Measurements from ENCODE around the gene EFEMP2.

Gene EFEMP2

DNA sequence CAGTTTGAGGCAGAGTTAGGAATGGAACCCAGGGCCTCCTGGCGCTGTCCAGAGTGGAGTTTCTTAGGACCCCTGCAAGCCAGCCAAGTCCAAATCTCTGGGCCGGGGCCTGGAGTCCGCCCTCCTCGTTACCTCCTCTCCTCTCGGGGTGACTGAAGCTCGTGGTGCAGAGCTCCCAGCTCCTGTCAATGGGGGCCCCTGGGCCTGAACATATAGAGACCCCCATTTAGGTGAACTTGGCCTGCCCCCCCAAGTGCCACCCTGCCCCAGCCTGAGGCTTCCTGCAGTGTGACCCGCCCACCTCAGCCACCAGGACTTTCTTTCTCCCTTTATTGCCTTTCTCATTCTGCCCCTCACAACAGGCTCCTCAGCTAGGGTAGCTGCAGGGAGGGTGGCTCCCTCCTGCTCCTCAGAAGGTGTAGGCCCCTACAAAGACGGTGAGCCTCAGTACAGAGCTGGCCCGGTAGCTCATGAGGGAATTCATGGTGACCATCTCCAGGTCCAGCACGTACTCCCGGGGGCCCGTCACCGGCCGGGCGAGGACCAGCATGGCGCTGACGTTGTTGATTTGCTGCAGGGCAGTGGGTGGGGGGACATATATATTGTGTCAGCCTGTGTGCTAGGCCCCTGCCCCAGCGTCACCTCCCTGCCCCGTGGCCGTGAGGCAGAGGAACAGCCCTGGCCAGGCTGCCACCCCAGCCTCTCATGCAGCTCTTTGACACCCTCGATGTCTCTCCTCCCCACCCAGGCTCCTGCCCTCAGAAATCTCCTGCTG is 5.9 kb downstream of the EFEMP2 start:
- DNase-seq (ENCODE audit: low read depth in 2 of 2), result no peak

DNA sequence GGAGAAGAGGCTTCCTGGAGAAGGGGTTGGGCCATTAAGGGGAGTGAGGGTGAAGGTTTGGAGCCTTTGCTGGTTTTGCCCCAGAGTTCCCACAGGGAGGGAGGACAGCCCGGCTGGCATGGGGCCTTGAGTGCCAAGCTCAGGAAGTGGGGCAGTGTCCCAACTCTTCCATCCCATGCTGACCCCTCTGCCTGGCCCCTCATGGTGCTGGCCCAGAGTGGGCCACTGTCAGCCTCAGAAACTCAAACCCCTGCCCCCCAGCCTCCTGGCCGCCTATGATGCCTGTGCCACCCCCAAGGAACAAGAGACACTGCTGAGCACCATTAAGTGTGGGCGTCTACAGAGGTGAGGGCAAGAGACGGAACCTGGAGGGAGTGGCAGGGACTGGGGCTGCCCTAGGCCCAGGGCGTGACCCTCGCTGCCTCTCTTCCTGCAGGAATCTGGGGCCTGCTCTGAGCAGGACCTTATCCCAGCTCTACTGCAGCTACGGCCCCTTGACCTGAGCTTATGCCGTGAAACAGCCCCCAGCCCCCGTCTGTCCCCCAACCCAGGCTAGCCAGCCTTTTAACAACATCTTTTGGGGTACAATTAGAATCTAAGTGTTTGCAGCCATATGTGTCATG is 6.9 kb downstream of the EFEMP2 start:
- no peak for DNase-seq (ENCODE audit: low read depth in 2 of 2)

DNA sequence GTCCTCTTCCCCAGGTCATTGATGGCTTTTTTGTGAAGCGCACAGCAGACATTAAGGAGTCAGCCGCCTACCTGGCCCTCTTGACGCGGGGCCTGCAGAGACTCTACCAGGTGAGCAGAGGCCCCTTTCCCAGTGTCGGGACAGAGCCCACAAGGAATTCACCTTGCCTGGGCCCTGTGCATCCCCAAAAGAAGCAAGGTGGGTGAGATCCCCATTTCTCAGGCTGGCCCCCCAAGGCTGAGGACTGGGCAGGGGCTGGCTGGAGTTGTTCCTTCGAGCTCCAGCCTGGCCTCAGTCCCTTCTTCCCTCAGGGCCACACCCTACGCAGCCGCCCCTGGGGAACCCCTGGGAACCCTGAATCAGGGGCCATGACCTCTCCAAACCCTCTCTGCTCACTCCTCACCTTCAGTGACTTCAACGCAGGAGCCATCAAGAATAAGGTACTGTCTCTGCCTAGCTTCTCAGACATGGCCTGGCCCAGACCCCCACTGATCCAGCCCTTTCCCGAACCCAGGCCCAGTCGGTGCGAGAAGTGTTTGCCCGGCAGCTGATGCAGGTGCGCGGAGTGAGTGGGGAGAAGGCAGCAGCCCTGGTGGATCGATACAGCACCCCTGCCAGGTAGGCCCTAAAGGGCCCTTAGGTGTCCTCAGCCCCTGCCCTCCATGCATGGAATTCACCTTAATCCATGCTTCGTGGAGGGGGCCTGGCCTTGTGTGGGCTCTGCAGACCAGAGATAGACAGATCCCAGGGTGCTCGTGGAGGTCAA is 7.7 kb downstream of the EFEMP2 start:
- DNase-seq (ENCODE audit: low read depth in 2 of 2), result no peak

DNA sequence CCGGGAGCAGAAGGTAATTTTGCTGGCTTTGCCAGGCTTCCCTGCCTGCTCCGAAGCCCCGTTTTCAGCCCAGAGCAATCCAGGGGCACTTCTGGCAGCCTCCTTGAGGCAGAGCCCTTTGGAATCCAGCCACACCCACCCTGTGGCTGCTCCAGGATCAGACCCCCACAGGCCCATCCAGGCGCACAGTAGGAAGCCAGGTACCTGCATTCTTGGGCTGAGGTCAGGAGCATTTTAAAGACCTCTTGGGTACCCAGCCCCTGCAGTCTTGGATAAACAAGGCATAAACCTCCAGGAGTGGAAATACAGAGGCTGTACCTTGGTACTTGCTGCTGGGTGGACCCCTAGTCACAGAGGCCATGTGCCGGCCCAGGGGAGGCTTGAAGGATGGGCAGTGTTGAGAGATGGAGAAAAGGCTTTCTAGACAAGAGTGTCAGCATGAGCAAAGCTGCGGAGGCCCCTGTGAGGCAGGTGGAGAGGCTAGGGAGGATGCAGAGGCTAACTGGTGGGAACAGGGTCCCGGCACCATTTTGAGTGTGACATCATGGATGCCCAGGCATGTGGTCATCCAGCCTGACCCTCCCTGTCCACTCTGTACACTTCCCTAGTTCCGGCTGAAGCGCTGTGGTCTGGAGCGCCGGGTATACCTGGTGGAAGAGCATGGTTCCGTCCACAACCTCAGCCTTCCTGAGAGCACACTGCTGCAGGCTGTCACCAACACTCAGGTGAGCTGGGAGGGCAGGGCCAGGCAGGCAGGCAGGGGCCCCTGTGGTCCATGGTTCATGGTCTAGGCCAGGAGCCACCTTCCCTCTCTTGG is 8.5 kb downstream of the EFEMP2 start:
- no peak for DNase-seq (ENCODE audit: low read depth in 2 of 2)

DNA sequence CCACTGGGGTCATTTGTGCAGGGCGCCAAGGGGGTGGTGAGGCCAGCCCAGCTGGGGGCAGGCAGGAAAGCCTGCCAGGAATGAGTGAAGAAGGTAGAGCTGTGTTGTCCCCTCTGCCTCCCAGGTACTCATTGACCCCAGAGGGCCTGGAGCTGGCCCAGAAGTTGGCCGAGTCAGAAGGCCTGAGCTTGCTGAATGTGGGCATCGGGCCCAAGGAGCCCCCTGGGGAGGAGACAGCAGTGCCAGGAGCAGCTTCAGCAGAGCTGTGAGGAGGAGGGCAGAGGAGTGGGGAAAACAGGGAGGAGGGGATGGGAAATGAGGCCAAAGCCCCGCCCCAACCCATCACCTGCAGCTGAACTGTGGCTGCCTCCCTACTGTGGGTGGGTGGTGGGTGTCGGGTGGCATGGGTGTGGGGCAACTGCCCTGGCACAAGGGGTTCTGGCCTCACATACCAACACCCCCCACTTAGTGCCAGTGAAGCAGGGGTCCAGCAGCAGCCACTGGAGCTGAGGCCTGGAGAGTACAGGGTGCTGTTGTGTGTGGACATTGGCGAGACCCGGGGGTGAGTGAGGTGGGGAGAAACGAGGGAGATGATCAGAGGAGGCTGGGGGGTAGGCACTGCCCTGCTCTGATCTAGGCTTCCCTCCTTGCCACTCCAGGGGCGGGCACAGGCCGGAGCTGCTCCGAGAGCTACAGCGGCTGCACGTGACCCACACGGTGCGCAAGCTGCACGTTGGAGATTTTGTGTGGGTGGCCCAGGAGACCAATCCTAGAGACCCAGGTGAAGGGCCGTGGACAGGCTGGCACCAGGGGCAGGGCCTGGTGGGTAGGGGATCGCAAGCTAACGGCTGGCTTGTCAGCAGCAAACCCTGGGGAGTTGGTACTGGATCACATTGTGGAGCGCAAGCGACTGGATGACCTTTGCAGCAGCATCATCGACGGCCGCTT is 9.4 kb downstream of the EFEMP2 start:
- no peak for DNase-seq (ENCODE audit: low read depth in 2 of 2)

DNA sequence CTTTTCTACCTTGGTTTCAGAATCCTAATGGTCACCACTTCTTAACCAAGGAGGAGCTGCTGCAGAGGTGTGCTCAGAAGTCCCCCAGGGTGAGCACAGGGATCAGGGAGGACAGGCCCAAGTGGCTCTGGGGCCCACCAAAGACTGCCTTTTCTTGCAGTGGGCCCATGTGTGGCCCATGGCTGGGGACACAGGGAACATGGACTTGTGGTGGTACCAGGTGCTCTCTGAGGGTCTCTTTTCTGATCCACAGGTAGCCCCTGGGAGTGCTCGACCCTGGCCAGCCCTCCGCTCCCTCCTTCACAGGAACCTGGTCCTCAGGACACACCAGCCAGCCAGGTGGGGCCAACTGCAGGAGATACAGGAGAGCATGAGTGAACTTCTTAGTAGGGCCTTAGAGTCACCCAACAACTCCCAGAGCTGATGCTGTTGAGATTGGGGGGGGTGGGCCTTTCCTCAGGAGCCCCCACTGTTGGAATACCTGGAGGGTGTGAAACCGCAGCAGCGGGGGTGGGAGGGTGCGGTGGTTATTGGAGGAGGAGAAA is 10.3 kb downstream of the EFEMP2 start:
- no peak for DNase-seq (ENCODE audit: low read depth in 2 of 2)

DNA sequence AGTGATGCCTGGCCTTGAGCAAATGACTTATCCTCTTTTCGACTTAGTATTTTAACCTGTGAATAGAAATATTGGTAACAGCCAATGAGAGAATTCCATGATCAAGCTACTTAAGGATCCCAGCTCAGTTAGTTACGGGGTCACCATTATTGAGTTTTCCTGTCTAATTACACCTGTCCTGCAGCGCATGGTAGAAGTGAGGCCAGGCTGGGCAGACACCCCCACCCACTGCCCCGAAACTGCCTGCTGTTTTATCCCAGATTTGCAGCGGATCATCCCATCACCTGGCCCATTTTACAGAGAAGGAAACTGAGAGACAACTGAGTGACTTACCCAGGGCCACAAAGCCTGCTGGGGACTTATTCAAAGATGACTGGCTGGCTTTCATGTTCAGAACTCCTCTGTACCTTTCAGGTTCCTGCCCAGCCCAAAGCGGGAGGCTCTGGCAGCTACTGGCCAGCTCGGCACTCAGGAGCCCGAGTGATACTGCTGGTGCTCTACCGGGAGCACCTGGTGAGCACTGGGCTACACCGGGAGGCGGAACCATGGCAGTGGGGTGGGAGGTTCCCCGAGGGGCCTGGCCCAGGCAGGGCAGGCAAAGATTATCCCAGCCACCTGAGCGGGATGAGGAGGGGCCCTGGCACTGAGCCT is 10.9 kb downstream of the EFEMP2 start:
- no peak for DNase-seq (ENCODE audit: low read depth in 2 of 2)

DNA sequence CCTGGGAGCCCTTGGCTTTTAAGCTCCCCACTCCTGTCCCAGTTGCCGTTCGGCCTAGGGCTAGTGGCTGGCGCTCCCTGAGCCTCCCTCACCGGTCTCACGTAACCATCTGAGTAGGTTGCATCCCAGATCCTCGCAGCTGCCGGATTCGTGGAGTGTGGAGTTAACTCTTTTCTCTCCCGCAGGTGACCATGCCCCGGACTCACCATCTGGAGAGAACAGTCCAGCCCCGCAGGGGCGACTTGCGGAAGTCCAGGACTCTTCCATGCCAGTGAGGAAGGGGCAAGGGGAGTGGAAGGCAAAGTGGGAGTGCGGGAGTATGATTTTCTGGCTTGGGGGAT is 11.5 kb downstream of the EFEMP2 start:
- DNase-seq (ENCODE audit: low read depth in 2 of 2), result no peak

DNA sequence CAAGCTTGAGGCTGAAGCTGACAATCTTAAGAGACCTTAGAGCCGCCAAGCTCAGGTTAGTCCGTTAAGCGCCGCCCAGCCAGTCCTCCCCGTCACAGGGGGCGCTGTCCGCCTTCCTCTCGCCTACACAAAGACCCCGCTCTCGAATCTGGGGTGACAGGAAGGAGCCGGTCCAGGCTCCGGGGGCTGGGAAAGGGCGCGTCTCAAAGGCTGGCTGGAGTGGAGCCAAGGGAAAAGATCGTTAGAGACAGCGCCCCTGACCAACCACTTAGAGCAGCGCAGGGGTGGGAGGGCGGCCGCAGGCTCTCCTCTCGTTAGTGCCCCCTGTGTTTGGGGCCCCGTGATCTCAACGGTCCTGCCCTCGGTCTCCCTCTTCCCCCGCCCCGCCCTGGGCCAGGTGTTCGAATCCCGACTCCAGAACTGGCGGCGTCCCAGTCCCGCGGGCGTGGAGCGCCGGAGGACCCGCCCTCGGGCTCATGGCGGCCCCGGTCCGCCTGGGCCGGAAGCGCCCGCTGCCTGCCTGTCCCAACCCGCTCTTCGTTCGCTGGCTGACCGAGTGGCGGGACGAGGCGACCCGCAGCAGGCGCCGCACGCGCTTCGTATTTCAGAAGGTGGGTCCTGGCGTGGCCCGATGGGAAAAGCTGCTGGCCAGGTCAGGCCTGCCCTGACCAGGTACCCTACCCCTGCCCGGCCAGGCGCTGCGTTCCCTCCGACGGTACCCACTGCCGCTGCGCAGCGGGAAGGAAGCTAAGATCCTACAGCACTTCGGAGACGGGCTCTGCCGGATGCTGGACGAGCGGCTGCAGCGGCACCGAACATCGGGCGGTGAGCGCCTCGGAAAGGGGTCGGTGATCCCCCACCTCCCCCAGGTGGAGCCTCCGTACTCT is 12.1 kb downstream of the EFEMP2 start, which contains the start of gene MUS81:
TSS of gene MUS81 (plus strand) at position 156 of the 887 bp plus-strand sequence. CDS start at position 477, 321 bp downstream.
- peak; percentile 94 to 97 for DNase-seq (ENCODE audit: low read depth in 2 of 2)

DNA sequence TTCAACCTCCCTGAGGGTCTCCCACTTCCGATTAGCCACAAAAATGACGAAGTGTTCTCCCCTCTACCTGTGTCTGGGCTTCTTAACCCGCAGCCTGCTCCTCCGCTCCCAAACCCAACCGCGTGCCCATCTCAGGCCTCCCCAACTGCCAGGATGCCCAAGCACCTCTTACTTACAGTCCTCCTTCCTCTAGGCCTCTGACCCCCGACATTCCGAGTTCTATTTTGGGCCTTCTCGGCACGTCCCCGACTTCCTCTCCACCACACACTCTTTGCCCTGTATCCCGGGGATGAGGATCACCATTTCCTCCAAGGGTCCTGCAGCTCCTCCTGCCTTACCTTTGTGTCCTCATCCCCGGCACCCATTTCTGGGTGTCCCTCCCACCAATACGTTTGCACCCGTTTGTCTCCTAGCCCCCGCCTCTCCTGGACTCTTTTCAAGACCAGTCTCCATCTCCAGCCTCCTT is 12.8 kb downstream of the EFEMP2 start:
- no peak for DNase-seq (ENCODE audit: low read depth in 2 of 2)

DNA sequence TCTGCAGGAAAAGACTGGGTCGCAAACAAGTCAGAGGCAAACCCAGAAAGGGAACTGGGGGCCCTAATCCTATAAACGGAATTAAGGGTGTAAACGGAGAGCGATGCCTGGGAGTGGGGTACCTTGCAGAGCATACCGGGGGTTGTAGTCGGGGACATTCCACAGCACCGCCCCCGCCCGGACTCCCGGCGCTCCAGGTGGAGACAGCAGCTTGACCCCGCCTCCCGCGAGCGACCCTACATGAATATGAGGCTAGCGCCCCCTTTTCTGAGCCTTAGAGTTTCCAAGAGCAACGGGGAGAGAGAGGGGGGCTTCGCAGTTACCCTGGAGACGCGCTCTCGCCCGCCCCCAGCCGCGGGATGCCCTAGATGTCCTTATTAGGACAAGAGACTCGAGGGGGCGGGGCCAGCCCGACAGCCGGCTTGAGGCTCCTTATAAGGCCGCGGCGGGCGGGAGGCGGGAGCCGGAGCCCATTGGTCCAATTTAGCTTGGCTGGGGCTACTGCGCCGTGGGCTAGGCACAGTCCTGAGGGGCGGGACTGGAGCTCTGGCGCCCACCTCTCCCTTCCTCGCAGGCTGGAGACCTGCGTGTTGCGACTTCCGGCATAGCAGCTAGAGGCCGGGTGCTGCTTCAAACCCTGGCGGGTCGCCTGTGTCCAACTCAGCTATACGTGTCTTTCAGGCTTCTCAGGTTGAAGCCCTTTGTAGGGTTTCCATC is 13.3 kb downstream of the EFEMP2 start:
- peak; percentile 93 to 98 for DNase-seq (ENCODE audit: low read depth in 2 of 2)

DNA sequence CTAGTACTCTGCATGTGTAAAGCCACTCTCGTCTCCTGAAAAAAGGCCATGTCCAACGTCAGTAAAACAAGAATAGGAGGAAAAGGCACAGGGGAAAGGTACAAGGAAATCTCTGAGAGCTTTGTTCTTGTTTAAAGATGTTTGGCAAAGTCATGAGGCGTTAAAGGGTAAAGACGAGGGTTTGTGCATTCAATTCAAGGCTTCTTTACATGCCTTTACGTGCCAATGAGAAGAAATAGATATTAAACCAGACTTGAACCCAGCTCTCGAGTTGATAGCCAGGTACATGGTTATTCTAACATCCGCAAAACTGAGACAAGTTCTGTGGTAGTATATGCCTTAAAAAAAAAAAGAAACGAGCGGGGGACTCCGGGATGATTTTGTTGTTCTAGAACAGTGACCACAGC is 13.9 kb downstream of the EFEMP2 start:
- no peak for DNase-seq (ENCODE audit: low read depth in 2 of 2)

DNA sequence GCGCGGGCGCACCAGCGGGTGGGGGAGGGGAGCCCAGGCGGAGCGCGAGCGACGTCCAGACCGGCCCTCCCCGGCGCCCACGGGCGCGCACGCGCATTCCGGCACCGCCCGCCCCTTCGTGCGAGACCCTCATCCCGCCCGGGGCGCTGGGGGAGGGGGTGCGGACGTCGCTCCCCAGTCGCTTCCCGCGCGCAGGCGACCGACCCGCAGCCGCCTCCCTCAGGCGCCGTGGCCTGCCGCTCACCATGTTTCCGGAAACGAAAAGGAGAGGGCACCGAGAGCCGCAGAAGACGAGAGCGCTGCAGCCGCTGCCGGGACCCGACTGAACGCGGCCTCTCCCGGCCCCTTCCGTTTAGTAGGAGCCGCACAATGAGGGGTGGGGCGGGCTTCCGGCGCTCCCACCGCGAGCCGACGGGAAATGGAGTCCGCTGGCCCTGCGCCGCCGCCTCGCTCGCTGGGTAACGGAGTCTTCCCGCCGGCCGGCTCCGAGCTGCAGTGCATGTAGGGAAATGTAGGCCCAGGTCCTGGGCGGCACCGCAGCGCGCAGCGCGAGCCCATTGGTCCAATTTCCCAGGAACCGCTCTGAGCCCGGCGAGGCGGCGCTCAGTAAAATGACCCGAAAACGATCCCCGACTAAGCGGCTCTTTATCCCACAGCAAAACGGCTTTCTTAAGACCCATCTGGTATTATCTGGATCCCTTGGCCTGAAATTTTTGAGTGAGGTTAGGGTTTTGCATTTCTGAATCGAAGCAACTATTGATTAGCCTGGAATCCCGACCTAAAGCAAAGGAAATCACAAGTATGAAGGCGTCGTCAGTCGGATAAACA is 14.5 kb downstream of the EFEMP2 start, which contains the start of gene CFL1:
TSS of gene CFL1 (minus strand) at position 328 of the 828 bp plus-strand sequence. CDS start at position 247, 81 bp downstream.
- peak; percentile 91 to 94 for DNase-seq (ENCODE audit: low read depth in 2 of 2)

DNA sequence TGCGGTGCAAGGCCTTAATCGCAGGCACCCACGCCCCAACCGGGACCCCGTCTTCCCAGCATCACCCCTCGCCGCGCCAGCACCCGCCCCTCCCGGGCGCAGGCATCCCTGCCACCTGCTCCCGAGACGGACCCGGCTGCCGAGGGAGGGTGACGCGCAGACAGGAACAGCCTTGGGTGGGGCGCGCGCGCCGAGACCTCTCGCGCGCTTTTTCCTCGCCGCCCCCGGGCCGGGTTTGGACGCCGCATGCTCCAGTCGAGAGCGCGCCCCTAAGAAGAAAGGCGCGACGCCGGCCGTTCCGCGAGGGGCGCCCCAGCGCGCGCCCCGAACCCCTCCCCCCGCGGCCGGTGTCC is 15.1 kb downstream of the EFEMP2 start:
- DNase-seq (ENCODE audit: low read depth in 2 of 2), result peak; percentile 33 to 39

DNA sequence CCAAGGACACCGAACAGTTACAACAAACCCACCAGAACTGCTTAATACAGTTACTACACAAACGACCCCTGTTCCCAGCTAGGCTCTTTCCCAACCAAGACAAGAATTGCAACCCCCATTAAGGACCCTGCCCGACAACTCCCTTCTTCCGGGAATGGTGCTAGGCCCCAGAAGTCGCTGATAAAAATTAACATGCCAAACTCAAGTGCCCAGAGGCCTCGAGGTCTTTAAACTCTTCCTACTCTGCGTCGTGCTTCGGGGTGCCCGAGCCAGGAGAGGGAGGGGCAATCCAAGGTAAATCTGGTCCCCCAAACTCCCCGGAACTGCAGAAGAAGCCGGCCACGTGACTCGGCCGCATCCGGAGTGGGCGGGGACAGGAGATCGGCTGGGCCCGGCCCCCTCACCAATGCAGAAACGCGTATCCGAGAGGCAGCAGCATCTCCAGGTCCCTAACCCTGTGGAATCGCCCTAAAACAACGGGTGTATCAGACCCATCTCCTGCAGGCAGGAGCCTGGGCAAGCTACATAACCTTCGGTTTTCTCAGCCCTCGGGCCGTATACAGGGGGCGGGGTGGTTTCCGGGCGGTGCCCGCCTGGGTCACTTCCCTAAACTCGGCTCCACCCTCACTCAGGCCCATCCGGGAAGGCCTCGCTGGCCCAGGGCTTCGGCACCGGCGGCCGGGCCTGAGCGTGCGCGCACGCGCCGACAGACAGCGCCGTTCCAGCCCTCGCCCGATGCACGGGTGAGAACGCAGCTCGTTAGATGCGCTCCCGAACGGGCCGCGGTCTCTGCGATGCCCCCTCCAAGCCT is 15.7 kb downstream of the EFEMP2 start:
- peak; percentile 67 to 73 for DNase-seq (ENCODE audit: low read depth in 2 of 2)

DNA sequence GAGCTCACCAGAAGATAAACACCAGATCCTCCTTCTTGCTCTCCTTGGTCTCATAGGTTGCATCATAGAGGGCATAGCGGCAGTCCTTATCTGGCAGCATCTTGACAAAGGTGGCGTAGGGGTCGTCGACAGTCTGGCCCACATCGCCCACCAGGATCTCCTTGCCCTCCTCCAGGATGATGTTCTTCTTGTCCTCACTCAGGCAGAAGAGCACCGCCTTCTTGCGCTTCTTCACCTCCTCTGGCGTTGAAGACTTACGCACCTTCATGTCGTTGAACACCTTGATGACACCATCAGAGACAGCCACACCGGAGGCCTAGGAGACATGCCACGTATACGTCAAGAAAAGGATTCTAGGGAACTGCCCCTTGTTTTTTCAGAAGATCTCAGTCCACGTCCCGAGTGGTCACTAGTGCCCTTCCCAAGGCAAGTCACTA is 16.7 kb downstream of the EFEMP2 start:
- DNase-seq (ENCODE audit: low read depth in 2 of 2), result no peak
